HepG2 (cell line): Measurements from ENCODE around the gene SECISBP2L.

Experiments
- CTCF ChIP-seq: sonication (generic); formaldehyde crosslinking; IDR thresholded peaks from 2 replicates; pipeline ENCODE4 v1.5.0; 2020; ENCODE audit warnings: mild to moderate bottlenecking, missing genetic modification reagents, moderate library complexity
- IRF9 ChIP-seq: sonication (generic); formaldehyde crosslinking; IDR thresholded peaks from 2 replicates; pipeline ENCODE4 v1.8.0; 2022; ENCODE audit warnings: missing genetic modification reagents, mild to moderate bottlenecking, borderline replicate concordance
- MAX ChIP-seq: IDR thresholded peaks from 2 replicates; pipeline ENCODE4 v1.6.1; 2012; ENCODE audit warnings: inconsistent platforms
- POLR2A ChIP-seq, 2 experiments: IDR thresholded peaks; 2 replicates each; pipeline ENCODE4 v1.6.1; 2011; ENCODE audit warnings: low read depth in 2 of 2, low read length in 2 of 2, mild to moderate bottlenecking in 1 of 2, moderate library complexity in 1 of 2; ENCODE audit not compliant: insufficient read depth in 1 of 2

GRCh38 chr15:48955370-48955769 lies 90.9 kb downstream of the SECISBP2L start:
- TF ChIP-seq MAX (no peak), CTCF (CRISPR knock-in tag) (no peak), POLR2A (IDR thresholded peaks at IDR 0.05; ENCODE audit: insufficient read depth in 1 of 2, low read depth in 2 of 2, low read length in 2 of 2) (no peak), IRF9 (CRISPR knock-in tag) (no peak)
